ENCODE results near the gene GSTM3.

DNA sequence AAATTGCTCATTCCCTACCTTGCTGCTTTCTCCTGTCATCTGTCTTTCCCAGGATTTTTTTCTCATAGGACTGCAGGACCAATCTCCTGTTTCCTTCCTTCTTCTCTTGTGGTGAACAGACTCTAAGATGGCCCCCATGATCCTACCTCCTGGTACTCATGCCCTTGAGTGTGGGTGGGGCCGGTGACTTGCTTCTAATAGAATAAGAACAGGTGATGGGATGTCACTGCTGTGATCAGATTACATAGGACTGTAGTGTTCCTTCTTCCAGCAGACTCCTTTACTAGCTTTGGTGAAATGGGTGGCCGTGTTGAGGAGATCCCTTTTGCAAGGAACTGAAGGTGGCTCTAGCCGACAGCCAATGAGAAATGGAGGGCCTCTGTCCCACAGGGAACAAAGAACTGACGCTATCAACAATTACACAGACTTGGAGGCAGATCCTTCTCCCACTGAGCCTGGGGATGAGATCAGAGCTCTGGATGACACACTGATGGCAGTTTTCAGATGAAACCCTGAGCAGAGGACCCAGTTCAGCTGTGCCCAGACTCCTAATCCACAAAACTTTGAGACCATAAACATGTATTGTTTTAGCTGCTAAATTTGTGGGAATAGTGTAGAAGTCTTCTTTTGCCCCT, 7.5 kb downstream of the GSTM3 start:
- TF ChIP-seq EP300 (IDR thresholded peaks at IDR 0.05) (no peak), POLR2AphosphoS5 (IDR thresholded peaks at IDR 0.05) (no peak), POLR2A (IDR thresholded peaks at IDR 0.05) (no peak)
- TF ChIP-seq, protein P1, sequence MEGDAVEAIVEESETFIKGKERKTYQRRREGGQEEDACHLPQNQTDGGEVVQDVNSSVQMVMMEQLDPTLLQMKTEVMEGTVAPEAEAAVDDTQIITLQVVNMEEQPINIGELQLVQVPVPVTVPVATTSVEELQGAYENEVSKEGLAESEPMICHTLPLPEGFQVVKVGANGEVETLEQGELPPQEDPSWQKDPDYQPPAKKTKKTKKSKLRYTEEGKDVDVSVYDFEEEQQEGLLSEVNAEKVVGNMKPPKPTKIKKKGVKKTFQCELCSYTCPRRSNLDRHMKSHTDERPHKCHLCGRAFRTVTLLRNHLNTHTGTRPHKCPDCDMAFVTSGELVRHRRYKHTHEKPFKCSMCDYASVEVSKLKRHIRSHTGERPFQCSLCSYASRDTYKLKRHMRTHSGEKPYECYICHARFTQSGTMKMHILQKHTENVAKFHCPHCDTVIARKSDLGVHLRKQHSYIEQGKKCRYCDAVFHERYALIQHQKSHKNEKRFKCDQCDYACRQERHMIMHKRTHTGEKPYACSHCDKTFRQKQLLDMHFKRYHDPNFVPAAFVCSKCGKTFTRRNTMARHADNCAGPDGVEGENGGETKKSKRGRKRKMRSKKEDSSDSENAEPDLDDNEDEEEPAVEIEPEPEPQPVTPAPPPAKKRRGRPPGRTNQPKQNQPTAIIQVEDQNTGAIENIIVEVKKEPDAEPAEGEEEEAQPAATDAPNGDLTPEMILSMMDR (IDR thresholded peaks at IDR 0.05), result no peak
